Upper lobe of right lung (tissue), 1 donor: ENCODE data around the gene GLTP. TPM values are rescaled to one million over a fixed set of nuclear protein-coding genes. Genes with fewer than 3 reads are reported as not detected.
"Not testable (repeated sequence)": the region's sequence is repeated elsewhere in the genome, so short reads cannot be mapped to it uniquely, and the experiment has no call there.

Source experiments
- ATAC-seq: fragments of 200-7000 bp; cut with Tn5 transposase; one replicate; pipeline ENCODE4 v1.9.1; 2020; ENCODE audit warnings: mild to moderate bottlenecking, moderate library complexity
- DNase-seq: peaks from one replicate; pipeline ENCODE4 v3.0.0-alpha.2; 2020
- H3K27ac ChIP-seq: fragments of 200-600 bp; one replicate; pipeline ENCODE4 v1.8.0; 2022
- H3K27me3 ChIP-seq: fragments of 200-600 bp; one replicate; pipeline ENCODE4 v1.8.0; 2022; ENCODE audit warnings: mild to moderate bottlenecking
- H3K36me3 ChIP-seq: fragments of 200-600 bp; one replicate; pipeline ENCODE4 v1.8.0; 2022
- H3K4me1 ChIP-seq: fragments of 200-600 bp; one replicate; pipeline ENCODE4 v1.8.0; 2022
- H3K4me3 ChIP-seq: fragments of 200-600 bp; one replicate; pipeline ENCODE4 v1.8.0; 2022; ENCODE audit warnings: mild to moderate bottlenecking
- H3K9me3 ChIP-seq: fragments of 200-600 bp; one replicate; pipeline ENCODE4 v1.8.0; 2022
- intact Hi-C: fragments of 100-400 bp; cut with DNase I; formaldehyde crosslinking; loops from one replicate; pipeline ENCODE4 v1.11.0; 2022
- total RNA-seq: library from RNA; stranded (reverse); fragmentation: NEBNext Ultra II Directional; extraction: Animal tissue kit (Norgen Biotek cat#: 25700); gene quantifications from one replicate; pipeline ENCODE4 v1.2.1, GENCODE V29; 2021
- TF ChIP-seq, protein P1 (sequence below): fragments of 200-600 bp; IDR thresholded peaks from one replicate; pipeline ENCODE4 v1.8.0; 2022; ENCODE audit warnings: antibody characterized with exemption
- donor health status: DM: no; HTN: yes; CAD: no; lungs with severe emphysema.

GLTP gene
- total RNA-seq, 1 donor from 2014 or later = 44.0 TPM

DNA sequence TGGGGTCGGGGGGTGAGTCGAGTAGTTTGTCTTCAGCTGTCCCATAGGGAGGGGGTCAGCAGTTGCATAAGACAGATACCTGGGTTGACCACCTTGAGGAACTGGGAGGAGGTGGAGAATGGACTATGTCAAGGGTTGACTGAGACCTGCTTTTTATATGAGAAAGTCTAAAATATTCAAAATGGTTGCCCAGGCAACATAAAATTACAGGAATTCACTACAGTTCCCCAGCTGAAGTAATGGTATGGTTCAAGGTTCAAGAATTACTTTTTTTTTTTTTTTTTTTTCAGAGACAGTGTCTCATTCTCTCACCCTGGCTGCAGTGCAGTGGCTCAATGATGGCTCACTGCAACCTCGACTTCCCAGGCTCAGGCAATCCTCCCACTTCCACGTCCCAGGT, 14.6 kb upstream of the GLTP start:
- TF ChIP-seq, protein P1, sequence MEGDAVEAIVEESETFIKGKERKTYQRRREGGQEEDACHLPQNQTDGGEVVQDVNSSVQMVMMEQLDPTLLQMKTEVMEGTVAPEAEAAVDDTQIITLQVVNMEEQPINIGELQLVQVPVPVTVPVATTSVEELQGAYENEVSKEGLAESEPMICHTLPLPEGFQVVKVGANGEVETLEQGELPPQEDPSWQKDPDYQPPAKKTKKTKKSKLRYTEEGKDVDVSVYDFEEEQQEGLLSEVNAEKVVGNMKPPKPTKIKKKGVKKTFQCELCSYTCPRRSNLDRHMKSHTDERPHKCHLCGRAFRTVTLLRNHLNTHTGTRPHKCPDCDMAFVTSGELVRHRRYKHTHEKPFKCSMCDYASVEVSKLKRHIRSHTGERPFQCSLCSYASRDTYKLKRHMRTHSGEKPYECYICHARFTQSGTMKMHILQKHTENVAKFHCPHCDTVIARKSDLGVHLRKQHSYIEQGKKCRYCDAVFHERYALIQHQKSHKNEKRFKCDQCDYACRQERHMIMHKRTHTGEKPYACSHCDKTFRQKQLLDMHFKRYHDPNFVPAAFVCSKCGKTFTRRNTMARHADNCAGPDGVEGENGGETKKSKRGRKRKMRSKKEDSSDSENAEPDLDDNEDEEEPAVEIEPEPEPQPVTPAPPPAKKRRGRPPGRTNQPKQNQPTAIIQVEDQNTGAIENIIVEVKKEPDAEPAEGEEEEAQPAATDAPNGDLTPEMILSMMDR = no peak
- no peaks in the 10 kb centered on the region for H3K4me1 ChIP-seq
- intact Hi-C loops = no loop called here
- H3K27me3 ChIP-seq = no peaks in the 10 kb centered on the region
- no peaks in the 10 kb centered on the region for H3K36me3 ChIP-seq
- H3K9me3 ChIP-seq = no peaks in the 10 kb centered on the region
- DNase-seq (no peak), ATAC-seq (no peak)
- H3K27ac ChIP-seq = no peak overlapping the region
- no peak overlapping the region for H3K4me3 ChIP-seq

GRCh38 chr12:109893261-109893995, 13.1 kb upstream of the GLTP start:
- no peaks in the 10 kb centered on the region for H3K4me1 ChIP-seq
- H3K36me3 ChIP-seq = no peaks in the 10 kb centered on the region
- no peaks in the 10 kb centered on the region for H3K27me3 ChIP-seq
- no peak overlapping the region for H3K27ac ChIP-seq
- ATAC-seq (peak; percentile 63), DNase-seq (no peak)
- no peaks in the 10 kb centered on the region for H3K9me3 ChIP-seq
- TF ChIP-seq, protein P1 = no peak
- no peak overlapping the region for H3K4me3 ChIP-seq
- intact Hi-C loops = no loop called here

DNA sequence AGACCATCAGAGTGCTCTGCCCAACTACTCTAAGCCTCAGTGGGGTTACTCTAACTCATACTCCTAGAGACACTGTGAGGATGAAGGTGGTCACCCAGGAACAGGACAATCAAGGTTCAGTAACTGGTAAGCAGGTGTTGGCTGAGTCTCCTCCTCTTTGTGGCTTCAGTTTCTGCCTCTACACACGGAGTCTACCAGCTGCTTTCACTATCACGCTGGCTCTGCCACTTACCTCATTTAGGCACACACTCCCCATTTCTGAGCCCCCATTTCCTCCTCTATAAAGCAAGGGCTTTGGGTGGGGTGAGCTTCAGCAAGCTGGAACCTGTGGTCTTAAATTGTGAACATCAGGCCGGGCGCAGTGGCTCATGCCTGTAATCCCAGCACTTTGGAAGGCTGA, 12.4 kb upstream of the GLTP start:
- TF ChIP-seq, protein P1 = no peak
- DNase-seq (no peak), ATAC-seq (no peak)
- Histone ChIP-seq H3K4me1 (peaks cover 4% of the 10 kb centered on the region), H3K9me3 (no peaks in the 10 kb centered on the region), H3K36me3 (no peaks in the 10 kb centered on the region), H3K27ac (no peak overlapping the region), H3K4me3 (no peak overlapping the region), H3K27me3 (no peaks in the 10 kb centered on the region)
- intact Hi-C loops = no loop called here

DNA sequence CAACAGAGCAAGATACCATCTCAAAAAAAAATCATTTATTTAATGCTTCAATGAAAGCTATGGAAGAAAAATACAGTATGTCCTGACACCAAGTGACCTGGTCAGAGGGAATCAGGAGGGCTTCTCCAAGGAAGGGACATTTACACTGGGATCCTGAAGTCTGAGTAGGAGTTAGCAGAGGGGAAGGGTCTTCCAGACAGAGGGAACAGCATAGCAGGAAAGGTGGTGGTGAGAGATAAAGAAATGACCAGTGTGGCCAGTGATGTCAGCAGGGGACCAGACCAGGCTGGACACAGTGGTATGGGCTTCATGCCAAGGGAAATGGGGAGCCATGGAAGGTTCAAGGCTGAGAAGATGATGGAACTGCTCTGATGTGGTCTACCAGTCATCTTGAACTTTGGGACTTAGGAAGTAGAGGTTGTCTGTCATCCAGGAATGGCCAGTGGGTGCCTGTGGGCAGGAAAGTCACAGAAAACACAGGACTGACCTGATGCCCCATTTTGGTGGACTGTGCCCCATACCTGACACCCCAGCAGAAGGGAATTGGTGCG, 11.9 kb upstream of the GLTP start:
- Histone ChIP-seq H3K27me3 (no peaks in the 10 kb centered on the region), H3K4me3 (no peak overlapping the region), H3K9me3 (no peaks in the 10 kb centered on the region), H3K27ac (no peak overlapping the region), H3K4me1 (peaks cover 5% of the 10 kb centered on the region), H3K36me3 (no peaks in the 10 kb centered on the region)
- intact Hi-C loops = no loop called here
- TF ChIP-seq, protein P1 = no peak
- DNase-seq = no peak
- ATAC-seq = no peak

- H3K9me3 ChIP-seq, H3K36me3 ChIP-seq, H3K4me3 ChIP-seq, ATAC-seq, H3K27me3 ChIP-seq, DNase-seq, H3K27ac ChIP-seq, intact Hi-C loops, H3K4me1 ChIP-seq: not testable (repeated sequence)
Observed at GRCh38 chr12:109891731-109892130, 11.4 kb upstream of the GLTP start.

GRCh38 chr12:109890620-109891170, 10.4 kb upstream of the GLTP start:
- no peaks in the 10 kb centered on the region for H3K9me3 ChIP-seq
- H3K4me1 ChIP-seq = peaks cover 5% of the 10 kb centered on the region
- DNase-seq = no peak
- no peak overlapping the region for H3K4me3 ChIP-seq
- H3K36me3 ChIP-seq = no peaks in the 10 kb centered on the region
- no peaks in the 10 kb centered on the region for H3K27me3 ChIP-seq
- TF ChIP-seq, protein P1 = no peak
- ATAC-seq = no peak
- H3K27ac ChIP-seq = no peak overlapping the region
- intact Hi-C loops = no loop called here
